Measurements from ENCODE around the gene NPHS1.

NPHS1 gene

DNA sequence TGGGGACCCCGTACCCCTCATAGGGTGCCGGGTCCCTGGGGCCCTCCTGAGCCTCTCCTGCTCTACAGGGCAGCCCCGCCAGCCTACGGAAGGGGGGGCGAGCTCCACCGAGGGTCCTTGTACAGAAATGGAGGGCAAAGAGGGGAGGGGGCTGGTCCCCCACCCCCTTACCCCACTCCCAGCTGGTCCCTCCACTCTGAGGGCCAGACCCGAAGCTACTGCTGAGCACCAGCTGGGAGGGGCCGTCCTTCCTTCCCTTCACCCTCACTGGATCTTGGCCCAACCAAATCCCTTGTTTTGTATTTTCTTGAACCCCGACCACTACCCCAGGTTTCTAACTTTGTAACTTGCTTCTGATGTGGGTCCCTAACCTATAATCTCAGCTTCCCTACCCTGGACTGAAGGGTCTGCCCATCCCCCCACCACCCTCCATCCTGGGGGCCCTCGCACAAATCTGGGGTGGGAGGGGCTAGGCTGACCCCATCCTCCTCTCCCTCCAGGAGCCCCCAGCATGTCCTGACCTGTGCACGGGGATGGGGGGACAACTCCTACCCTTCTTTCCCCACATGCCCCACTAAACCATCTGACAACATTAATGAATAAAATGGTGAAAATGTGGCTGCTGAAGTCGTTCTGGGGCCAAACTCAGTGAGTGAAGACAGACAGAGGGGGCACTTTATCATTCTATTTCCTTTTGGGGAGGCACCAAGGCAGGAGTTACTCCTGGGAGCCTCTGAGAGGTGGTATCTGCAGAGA lies 63.9 kb downstream of the NPHS1 start:
- DNase-seq (ENCODE audit: low read depth), result no peak

DNA sequence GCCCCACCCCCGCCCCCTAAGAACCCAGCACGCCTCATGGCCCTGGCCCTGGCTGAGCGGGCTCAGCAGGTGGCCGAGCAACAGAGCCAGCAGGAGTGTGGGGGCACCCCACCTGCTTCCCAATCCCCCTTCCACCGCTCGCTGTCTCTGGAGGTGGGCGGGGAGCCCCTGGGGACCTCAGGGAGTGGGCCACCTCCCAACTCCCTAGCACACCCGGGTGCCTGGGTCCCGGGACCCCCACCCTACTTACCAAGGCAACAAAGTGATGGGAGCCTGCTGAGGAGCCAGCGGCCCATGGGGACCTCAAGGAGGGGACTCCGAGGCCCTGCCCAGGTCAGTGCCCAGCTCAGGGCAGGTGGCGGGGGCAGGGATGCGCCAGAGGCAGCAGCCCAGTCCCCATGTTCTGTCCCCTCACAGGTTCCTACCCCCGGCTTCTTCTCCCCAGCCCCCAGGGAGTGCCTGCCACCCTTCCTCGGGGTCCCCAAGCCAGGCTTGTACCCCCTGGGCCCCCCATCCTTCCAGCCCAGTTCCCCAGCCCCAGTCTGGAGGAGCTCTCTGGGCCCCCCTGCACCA lies 65.0 kb downstream of the NPHS1 start:
- no peak for DNase-seq (ENCODE audit: low read depth)

DNA sequence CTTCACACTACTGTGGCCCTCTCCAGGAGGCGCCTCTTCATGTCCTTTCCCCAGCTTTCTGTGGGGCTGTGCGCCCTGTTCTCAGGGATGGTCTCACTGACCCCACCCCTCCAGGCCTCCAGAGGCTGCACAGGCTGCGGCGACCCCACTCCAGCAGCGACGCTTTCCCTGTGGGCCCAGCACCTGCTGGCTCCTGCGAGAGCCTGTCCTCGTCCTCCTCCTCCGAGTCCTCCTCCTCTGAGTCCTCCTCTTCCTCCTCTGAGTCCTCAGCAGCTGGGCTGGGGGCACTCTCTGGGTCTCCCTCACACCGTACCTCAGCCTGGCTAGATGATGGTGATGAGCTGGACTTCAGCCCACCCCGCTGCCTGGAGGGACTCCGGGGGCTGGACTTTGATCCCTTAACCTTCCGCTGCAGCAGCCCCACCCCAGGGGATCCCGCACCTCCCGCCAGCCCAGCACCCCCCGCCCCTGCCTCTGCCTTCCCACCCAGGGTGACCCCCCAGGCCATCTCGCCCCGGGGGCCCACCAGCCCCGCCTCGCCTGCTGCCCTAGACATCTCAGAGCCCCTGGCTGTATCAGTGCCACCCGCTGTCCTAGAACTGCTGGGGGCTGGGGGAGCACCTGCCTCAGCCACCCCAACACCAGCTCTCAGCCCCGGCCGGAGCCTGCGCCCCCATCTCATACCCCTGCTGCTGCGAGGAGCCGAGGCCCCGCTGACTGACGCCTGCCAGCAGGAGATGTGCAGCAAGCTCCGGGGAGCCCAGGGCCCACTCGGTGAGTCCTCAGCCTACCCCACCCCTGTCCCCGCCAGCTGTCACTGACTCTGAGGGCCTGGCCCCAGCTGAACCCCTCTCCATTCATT lies 65.8 kb downstream of the NPHS1 start:
- DNase-seq (ENCODE audit: low read depth), result no peak

DNA sequence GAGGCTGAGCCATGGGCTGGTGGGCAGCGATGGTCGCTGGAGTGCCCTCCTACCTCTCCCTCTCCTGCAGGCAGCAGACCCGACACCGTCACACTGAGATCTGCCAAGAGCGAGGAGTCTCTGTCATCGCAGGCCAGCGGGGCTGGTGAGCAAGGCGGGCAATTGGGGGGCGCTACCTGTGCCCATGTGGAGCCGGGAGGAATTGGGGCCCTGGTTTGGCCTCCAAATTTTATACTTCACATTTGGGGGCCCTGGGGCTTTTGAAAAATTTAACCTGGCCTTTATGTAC lies 67.0 kb downstream of the NPHS1 start:
- DNase-seq (ENCODE audit: low read depth), result no peak

DNA sequence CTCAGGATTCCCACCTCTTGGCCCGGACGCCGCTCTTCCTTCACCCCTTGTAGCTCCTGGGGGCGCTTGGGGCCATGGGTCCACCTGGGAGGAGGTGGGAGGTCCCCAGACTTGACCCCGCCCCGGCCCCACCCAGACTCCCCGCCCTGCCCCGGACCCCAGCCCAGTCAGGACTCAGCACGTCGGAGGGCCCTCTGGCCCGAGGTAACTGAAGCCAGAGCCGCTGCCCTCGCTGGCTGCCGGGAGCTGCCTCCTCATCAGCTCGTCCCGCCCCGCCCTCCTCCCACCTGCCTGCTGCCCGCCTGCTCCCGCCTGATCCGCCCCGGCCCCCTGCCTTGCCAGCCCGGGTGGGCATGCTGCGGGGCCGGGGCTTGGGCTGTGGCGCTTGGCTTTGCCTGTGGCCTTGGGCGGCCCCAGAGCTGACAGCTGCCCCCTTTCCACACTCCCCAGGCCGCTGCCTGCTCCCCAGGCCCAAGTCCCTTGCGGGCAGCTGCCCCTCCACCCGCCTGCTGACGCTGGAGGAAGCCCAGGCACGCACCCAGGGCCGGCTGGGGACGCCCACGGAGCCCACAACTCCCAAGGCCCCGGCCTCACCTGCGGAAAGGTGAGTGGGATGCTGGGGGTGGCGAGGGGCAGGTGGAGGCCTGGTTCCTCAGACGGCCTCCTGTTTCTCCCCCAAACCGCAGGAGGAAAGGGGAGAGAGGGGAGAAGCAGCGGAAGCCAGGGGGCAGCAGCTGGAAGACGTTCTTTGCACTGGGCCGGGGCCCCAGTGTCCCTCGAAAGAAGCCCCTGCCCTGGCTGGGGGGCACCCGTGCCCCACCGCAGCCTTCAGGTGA lies 67.6 kb downstream of the NPHS1 start:
- DNase-seq (ENCODE audit: low read depth), result no peak

DNA sequence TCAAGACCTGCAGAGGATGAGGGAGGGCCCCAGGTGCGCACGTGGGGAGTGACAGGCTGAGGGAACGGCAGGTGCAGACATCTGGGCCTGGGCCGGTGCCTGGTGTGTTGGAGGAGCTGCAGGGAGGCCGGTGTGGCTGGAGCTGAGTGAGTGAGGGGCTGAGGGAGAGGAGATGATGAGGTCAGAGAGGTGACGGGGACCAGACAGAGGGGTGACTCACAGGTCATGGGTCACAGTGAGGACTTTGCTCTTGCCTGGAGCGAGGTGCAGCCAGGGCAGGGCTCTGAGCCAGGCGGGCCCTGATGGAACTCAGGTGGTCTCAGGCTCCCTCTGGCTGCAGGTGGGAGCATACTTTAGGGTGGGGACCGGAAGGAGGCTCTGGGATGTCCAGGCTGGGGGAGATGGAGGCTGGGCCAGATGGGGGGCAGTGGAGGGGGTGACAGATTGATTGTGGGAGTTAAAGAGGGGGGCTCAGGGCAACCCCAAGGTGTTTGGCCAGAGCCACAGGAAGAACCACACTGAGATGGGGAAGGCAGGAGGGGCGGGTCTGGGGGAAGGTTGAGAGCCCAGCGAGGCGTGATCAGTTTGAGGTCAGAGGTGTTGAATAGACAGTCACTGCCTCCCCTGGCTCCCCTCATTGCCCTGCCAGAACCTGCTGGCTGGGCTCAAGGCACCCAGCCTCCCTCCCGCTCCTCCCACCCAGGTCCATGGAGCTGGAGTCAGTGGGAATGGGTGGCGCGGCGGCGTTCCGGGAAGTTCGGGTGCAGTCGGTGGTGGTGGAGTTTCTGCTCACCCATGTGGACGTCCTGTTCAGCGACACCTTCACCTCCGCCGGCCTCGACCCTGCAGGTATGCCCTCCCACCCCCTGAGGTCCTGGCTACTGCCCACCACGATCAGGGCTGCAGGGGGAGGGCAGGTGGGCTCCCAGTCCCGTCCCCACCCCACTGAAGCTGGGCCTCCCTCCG lies 68.6 kb downstream of the NPHS1 start:
- DNase-seq (ENCODE audit: low read depth), result no peak

DNA sequence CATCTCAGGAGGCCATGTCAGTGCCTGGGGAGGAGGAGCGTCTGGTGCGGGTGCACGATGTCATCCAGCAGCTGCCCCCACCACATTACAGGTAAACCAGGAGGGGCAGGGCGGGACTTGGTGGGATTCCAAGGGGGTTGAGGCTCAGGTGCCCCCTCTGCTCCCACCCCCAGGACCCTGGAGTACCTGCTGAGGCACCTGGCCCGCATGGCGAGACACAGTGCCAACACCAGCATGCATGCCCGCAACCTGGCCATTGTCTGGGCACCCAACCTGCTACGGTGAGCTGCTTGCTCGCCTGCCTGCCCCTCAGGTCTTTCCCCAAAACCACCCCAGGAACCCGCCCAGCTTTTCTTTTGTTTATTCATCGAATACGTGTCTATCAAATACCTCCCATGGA lies 69.7 kb downstream of the NPHS1 start:
- no peak for DNase-seq (ENCODE audit: low read depth)

DNA sequence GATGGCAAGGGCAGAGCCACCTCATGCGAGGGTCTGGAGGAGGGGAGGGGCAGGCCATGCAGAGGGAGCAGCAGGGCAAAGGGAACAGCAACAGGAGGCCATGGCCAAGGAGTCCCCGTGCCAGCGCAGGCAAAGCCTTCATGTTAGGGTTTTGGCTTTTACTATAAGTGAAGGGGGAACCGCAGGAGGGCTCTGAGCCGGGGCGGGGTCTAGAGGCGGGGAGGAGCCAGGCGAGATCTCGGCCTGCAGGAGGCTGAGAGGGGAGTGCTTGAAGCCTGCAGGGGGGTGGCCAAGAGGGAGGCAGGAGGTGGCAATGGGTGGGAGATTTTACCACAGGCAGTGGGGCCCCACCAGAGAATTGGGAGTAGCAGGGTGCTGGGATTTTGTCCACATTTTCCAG lies 70.7 kb downstream of the NPHS1 start:
- DNase-seq (ENCODE audit: low read depth), result no peak

DNA sequence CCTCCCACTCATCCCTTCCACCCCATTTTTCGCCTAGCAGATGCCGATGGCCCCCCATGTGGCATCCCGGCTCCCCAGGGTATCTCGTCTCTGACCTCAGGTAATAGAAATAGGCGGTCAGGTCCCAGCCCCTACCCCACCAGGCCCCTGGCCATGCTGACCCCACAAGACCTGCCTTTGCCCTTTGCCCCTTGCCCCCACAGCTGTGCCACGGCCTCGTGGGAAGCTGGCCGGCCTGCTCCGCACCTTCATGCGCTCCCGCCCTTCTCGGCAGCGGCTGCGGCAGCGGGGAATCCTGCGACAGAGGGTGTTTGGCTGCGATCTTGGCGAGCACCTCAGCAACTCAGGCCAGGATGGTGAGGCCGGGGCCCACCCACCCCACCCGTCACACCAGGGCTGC lies 71.6 kb downstream of the NPHS1 start:
- no peak for DNase-seq (ENCODE audit: low read depth)

DNA sequence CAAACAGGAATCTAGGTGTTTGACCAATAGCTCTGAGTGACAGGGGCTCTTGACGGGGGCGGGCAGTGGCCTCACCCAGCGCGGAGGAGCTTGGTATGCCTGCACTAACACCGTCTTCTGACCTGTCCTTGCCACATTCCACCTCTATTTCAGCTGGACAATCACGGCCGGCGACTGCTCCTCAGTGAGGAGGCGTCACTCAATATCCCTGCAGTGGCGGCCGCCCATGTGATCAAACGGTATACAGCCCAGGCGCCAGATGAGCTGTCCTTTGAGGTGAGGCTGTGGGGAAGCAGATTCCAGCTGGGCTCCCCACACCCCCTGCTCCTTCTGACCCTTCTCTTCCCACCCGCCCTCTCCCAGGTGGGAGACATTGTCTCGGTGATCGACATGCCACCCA lies 72.2 kb downstream of the NPHS1 start:
- no peak for DNase-seq (ENCODE audit: low read depth)

DNA sequence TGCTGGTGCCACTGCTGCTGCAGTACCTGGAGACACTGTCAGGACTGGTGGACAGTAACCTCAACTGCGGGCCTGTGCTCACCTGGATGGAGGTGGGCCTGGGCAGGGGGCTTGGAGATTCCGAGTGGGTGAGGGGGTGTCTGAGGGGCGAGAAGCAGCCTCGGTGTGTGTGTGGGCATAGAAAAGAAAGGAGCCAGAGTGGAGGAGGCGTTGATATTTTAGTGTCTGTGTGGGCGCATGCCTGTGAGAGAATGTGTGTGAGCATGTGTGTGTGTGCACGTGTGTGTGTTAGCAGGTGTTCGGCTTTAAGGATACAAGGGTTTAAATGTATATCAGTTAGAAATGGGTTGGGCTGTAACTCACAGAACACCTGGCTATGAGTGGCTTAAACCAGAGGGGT lies 73.3 kb downstream of the NPHS1 start:
- DNase-seq (ENCODE audit: low read depth), result no peak

DNA sequence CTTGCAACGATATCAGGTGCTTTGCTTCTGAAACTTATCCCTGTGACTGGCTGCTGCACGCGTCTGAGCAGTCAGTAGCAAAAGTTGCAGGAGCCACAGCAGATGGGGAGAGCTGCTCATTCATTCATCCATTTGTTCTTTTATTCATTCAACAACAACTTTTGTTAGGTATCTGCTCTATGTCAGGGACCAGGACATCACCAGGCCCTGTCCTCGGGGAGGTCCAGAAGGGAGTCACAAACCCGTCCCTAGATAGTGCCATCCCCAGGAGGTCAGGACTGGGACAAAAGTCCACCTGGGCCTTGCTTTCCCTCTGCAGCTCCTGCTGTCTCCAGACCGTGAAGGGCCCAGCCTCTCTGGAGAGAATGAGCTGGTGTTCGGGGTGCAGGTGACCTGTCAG lies 74.3 kb downstream of the NPHS1 start:
- DNase-seq (ENCODE audit: low read depth), result no peak

DNA sequence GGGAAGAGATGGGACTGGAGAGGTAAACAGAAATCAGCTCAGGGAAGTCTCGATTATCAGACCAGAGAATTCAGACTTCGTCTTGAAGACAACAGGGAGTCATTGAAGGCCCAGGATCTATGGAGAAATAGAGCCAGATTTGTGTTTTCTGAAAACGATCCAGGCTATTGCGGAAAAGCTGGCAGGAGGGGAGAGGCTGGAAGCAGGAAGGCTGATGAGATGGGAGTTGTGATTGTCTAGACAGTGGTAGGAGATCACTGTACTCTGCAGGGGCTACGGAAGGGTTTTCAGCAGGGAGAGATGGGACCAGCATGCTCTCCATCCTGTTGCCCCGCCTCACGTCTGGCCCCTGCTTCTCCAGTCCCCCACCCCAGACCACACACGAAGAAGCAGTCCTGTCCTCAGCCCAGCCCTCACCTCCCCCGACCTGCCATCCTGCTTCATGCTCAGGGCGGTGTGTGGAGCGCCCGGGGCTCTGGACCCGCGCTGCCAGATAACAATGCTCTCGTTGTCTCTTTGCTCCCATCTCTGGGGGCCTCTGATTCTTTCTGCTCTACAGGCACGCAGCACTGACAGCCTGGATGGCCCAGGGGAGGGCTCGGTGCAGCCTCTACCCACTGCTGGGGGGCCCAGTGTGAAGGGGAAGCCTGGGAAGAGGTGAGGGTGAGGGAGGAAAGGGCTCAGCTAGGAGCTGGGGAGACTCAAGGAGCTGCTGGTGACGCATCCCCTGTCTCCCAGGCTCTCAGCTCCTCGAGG lies 75.0 kb downstream of the NPHS1 start:
- no peak for DNase-seq (ENCODE audit: low read depth)

DNA sequence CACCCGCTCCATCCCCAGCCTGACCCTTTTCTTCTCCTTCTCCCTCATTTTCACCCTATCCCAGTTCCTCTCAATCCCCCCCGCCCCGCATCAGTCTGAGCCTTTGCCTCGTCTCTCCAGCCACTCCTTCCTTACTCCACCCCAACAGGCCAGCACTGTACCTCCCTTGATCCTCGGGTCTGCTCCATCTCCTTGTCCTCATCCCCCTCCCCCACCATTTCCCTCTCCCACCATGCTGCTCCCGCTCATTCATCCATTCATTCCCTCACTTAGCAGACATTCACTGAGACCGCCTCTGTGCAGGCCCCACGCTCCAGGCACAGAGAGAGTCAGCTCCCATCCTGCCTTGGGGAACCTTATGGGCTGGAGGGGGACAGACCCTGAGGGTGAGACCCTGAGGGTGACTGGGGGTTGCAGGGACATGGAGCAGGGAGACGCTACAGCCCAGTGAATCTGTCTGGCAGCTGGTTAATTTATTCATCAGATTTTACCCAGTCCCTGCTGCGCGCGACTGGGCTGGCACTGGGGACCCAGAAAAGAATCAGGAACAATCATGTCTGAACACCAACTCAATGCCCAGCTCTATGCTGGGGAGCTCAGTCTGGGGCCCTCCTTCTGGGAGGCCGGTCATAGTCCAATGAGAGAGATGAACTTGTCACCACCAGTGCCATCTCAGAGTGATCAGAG lies 76.1 kb downstream of the NPHS1 start:
- DNase-seq (ENCODE audit: low read depth), result no peak

Data from CMK (cell line).